A172 (cell line): ENCODE results near the gene ZDHHC5. TPM values are rescaled to one million over a fixed set of nuclear protein-coding genes. Genes with fewer than 3 reads are reported as not detected.

ENCODE experiments used
- DNase-seq: peaks from one replicate; pipeline ENCODE4 v3.0.0-alpha.2; 2015; ENCODE audit warnings: low spot score
- total RNA-seq: library from RNA; depleted of rRNA; stranded (reverse); fragments of >200 nt; shearing (Covaris generic); gene quantifications from 2 replicates; pipeline ENCODE4 v1.2.3, GENCODE V29; 2014; rRNA removed

Gene ZDHHC5
- total RNA-seq, 1 experiment from 2014 or later, result 21.4 TPM

DNA sequence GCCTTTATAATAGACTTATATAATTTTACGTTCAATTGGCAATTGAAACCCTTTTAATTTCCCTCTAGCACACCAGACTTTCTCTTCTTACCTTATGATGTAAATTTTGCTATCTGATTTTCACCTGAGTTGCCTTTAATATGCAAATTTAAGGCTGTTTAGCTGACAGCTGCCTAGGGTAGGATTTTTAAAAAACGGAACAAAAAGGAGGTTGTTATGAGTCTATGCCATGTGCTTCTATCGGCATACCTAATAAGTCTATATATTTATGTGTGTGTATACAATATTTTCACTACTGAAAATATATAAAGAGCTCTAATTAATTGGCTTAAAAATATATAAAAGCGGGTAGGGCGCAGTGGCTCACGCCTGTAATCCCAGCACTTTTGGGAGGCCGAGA lies 61.6 kb downstream of the ZDHHC5 start:
- no peak for DNase-seq

GRCh38 chr11:57732661-57733060 lies 64.7 kb downstream of the ZDHHC5 start:
- no peak for DNase-seq

DNA sequence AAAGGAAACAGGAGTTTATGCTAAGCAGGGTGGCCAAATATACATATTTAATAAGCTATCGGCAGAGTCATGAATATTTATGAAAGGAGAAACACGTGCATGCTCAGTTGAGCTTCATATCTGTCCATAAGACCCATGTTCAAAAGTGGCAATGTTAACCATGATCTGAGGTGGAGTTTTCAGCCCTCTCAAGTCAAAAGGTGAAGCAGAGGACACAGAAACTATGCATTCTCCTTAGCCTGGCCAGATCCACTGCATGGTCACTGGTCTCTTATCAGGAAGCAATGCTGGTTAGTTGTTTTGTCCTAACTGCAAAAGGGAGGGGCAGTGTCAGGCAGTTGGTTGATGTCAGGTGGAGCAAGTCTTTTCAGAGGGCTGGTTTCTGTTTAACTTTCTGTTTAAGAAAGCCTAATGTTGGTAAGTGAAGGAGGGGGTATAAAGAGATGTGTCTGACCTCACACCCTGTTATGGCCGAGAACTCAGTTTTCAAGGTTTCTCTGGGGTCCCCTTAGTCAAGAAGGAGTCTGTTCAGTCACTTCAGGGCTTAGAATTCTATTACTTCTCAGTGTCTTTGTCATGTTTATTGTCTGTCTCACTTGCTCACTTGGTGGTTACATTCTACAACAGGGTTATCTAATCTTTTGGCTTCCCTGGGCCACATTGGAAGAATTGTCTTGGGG lies 67.8 kb downstream of the ZDHHC5 start:
- DNase-seq, result no peak

GRCh38 chr11:57741132-57742086 lies 73.5 kb downstream of the ZDHHC5 start, which contains the start of gene SELENOH:
TSS of gene SELENOH (plus strand) at chr11:57741491. CDS start at chr11:57741596, 105 bp downstream.
- DNase-seq, result peak; percentile 94

DNA sequence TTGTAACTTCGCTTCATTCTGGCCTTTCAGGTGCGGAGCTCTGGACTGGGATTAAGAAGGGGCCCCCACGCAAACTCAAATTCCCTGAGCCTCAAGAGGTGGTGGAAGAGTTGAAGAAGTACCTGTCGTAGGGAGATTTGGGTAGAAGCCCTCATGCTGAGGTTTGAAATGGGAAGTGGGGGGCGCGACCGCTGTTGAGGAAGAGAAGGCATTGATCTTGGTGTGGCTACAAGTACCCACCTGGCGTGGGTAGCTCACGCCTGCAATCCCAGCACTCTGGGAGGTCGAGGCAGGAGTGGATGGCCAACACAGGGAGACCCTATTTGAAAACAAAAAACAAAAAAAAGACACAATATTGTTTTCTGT lies 74.2 kb downstream of the ZDHHC5 start:
- DNase-seq, result no peak

- DNase-seq, result no peak
These were observed 76.4 kb downstream of the ZDHHC5 start for GRCh38 chr11:57744357-57744756.

DNA sequence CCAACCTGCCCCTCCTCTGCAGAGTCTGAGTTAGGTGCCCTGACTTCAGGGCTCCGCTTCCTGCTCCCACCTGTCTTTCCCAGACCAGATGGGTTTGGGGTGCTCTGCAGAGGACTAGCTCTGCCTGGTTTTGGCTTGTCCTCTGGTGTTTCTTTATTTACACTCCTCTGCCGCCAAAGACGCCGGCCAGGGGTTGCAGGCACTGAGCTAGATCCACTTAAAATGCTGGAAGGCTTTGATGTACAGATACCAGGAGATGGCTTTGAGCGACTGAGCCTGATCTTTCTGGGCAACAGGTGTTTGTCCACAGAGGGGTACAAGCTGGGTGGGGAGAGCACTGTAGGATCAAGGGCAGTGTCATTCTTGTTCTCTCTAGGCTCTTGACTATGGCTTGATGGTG lies 77.3 kb downstream of the ZDHHC5 start:
- DNase-seq, result no peak

DNA sequence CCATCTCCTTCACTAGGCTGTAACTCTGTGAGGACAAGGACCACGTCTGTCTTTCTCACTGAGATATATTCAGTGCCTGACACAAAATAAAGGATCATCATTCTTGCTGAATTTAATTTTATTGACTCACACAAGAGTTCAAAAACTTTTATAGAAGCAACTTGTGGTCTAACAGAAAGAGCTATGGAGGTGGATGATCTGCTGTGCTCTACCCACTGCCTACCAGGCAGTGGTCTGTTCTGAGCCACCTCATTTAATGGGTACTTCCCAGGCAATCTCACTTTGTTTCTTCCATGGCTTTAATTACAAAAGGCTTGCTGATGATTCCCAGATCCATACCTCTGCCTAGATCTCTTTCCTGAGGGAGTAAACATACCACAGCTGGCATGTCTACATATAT lies 79.0 kb downstream of the ZDHHC5 start:
- no peak for DNase-seq

Other genes starting within 250 kb of the ZDHHC5 start
- gene SLC43A3, start 241.0 kb upstream of the ZDHHC5 start, total RNA-seq, result 18.4 and 20.5 TPM in 2 replicates
- 0.64 and 1.6 TPM in 2 replicates for gene RTN4RL2, start 207.6 kb upstream of the ZDHHC5 start, total RNA-seq
- gene SLC43A1, start 152.4 kb upstream of the ZDHHC5 start, total RNA-seq, result 3.4 and 5.2 TPM in 2 replicates
- gene TIMM10, start 137.4 kb upstream of the ZDHHC5 start, total RNA-seq, result 59.7 and 95.9 TPM in 2 replicates
- gene SMTNL1, start 130.5 kb upstream of the ZDHHC5 start, total RNA-seq, result not detected in 2 replicates
- gene UBE2L6, start 100.4 kb upstream of the ZDHHC5 start, total RNA-seq, result 52.5 and 69.6 TPM in 2 replicates
- gene SERPING1, start 70.4 kb upstream of the ZDHHC5 start, total RNA-seq, result 0.74 and 4.8 TPM in 2 replicates
- 0.60 and 1.4 TPM in 2 replicates for gene YPEL4, start 18.2 kb upstream of the ZDHHC5 start, total RNA-seq
- gene CLP1, start 10.4 kb upstream of the ZDHHC5 start, total RNA-seq, result 20.5 and 22.9 TPM in 2 replicates
- gene MED19, start 44.1 kb downstream of the ZDHHC5 start, total RNA-seq, result 21.2 and 30.4 TPM in 2 replicates
- 102 and 119 TPM in 2 replicates for gene TMX2, start 44.5 kb downstream of the ZDHHC5 start, total RNA-seq
- 235 and 274 TPM in 2 replicates for gene SELENOH, start 73.4 kb downstream of the ZDHHC5 start, total RNA-seq
- gene BTBD18, start 83.7 kb downstream of the ZDHHC5 start, total RNA-seq, result not detected in 2 replicates
- 66.9 and 70.8 TPM in 2 replicates for gene CTNND1, start 93.7 kb downstream of the ZDHHC5 start, total RNA-seq